CD4-positive, CD25-positive, alpha-beta regulatory T cell (primary cell): ENCODE data around the gene GAMT. TPM values are rescaled to one million over a fixed set of nuclear protein-coding genes. Genes with fewer than 3 reads are reported as not detected.

Experiments used
- ATAC-seq, 2 donors: fragments of 150-1000 bp; cut with Tn5 transposase; one replicate each; pipeline ENCODE4 v1.10.0; 2021; ENCODE audit warnings: low read depth in 2 of 2, moderate number of reproducible peaks in 2 of 2, moderate library complexity in 1 of 2
- DNase-seq, 3 donors: peaks; one replicate each; pipeline versions ENCODE4 v3.0.0 to v3.0.0-alpha.2; 2012 to 2022; ENCODE audit warnings: mixed read lengths in 1 of 3
- H3K27ac ChIP-seq: one replicate; pipeline ENCODE4 v1.7.0; 2013; ENCODE audit warnings: mild to moderate bottlenecking, low read length; ENCODE audit not compliant: insufficient read depth, poor library complexity, severe bottlenecking
- H3K27me3 ChIP-seq: one replicate; pipeline ENCODE4 v1.7.0; 2013; ENCODE audit warnings: low read length; ENCODE audit not compliant: control insufficient read depth, insufficient read depth
- H3K36me3 ChIP-seq: one replicate; pipeline ENCODE4 v1.7.0; 2013; ENCODE audit warnings: mild to moderate bottlenecking, low read length, moderate library complexity; ENCODE audit not compliant: control insufficient read depth, insufficient read depth
- H3K4me1 ChIP-seq: 2 replicates; pipeline ENCODE4 v1.7.0; 2013; ENCODE audit warnings: mild to moderate bottlenecking, low read length; ENCODE audit not compliant: insufficient read depth, control insufficient read depth, poor library complexity, severe bottlenecking
- H3K4me3 ChIP-seq: one replicate; pipeline ENCODE4 v1.7.0; 2013; ENCODE audit warnings: low read depth, mild to moderate bottlenecking, low read length, moderate library complexity
- H3K9me3 ChIP-seq, 2 experiments: 1 replicate in 1 of 2; 2 replicates in 1 of 2; pipeline ENCODE4 v1.7.0; 2013; ENCODE audit warnings: low read length in 2 of 2, mild to moderate bottlenecking in 1 of 2, moderate library complexity in 1 of 2; ENCODE audit not compliant: control insufficient read depth in 2 of 2
- H3K27ac Mint-ChIP-seq, 3 donors: one replicate each; pipeline ENCODE4 v1.8.0; 2020 to 2022; ENCODE audit warnings: mild to moderate bottlenecking in 3 of 3, mixed read lengths in 3 of 3, moderate library complexity in 2 of 3
- H3K27me3 Mint-ChIP-seq: one replicate; pipeline ENCODE4 v1.8.0; 2022; ENCODE audit warnings: mild to moderate bottlenecking, mixed read lengths
- H3K36me3 Mint-ChIP-seq: one replicate; pipeline ENCODE4 v1.8.0; 2020; ENCODE audit warnings: mixed read lengths
- H3K4me1 Mint-ChIP-seq, 4 donors: one replicate each; pipeline ENCODE4 v1.8.0; 2020 to 2022; ENCODE audit warnings: mixed read lengths in 4 of 4, mild to moderate bottlenecking in 1 of 4
- H3K4me3 Mint-ChIP-seq, 4 donors: one replicate each; pipeline ENCODE4 v1.8.0; 2020 to 2022; ENCODE audit warnings: mild to moderate bottlenecking in 4 of 4, mixed read lengths in 4 of 4, moderate library complexity in 3 of 4
- H3K9me3 Mint-ChIP-seq, 7 donors: one replicate each; pipeline ENCODE4 v1.8.0; 2020 to 2022; ENCODE audit warnings: mixed read lengths in 7 of 7, mild to moderate bottlenecking in 3 of 7, moderate library complexity in 2 of 7
- polyA plus RNA-seq, 4 donors: library from polyadenylated mRNA; unstranded; fragments of 300-500 nt; fragmentation: Illumina TruSeq; gene quantifications; one replicate each; pipeline ENCODE4 v1.2.3, GENCODE V29; 2021
- total RNA-seq: library from RNA; stranded (reverse); gene quantifications from one replicate; pipeline ENCODE4 v1.2.3, GENCODE V29; 2022

Gene GAMT
- total and polyA plus RNA-seq, 5 donors from 2014 or later, result 6.7 to 20.2 (median 12.9) TPM

GRCh38 chr19:1383017-1383311, 18.4 kb downstream of the GAMT start:
- Histone ChIP-seq H3K27me3 (no peaks in the 10 kb centered on the region), H3K4me1 (peaks cover 11% of the 10 kb centered on the region), H3K27ac (peak overlapping the region; percentile 79), H3K4me3 (peak overlapping the region; percentile 71), H3K36me3 (peaks cover 5% of the 10 kb centered on the region), H3K9me3 (no peaks in the 10 kb centered on the region)
- H3K27ac Mint-ChIP-seq, result peak overlapping the region; percentile 99 to 100 (median 100)
- peaks cover 5% of the 10 kb centered on the region for H3K36me3 Mint-ChIP-seq
- peaks cover 0 to 6% (median 2%) of the 10 kb centered on the region in 7 donors for H3K9me3 Mint-ChIP-seq
- H3K4me1 Mint-ChIP-seq, result peaks cover 12 to 26% (median 16%) of the 10 kb centered on the region in 4 donors
- peak overlapping the region; percentile 94 to 100 (median 98) for H3K4me3 Mint-ChIP-seq
- DNase-seq (no peak), ATAC-seq (no peak)
- H3K27me3 Mint-ChIP-seq, result peaks cover 10% of the 10 kb centered on the region

GRCh38 chr19:1382250-1382649, 19.1 kb downstream of the GAMT start:
- no peak for DNase-seq
- H3K4me3 Mint-ChIP-seq, result no peak overlapping the region
- H3K27me3 ChIP-seq, result no peaks in the 10 kb centered on the region

GRCh38 chr19:1379961-1380489, 21.3 kb downstream of the GAMT start:
- ATAC-seq, result no peak
- peaks cover 10% of the 10 kb centered on the region for H3K27me3 Mint-ChIP-seq

More at GRCh38 chr19:1382250-1382649, 19.1 kb downstream of the GAMT start:
- Histone ChIP-seq H3K9me3 (no peaks in the 10 kb centered on the region), H3K4me3 (no peak overlapping the region), H3K27ac (no peak overlapping the region), H3K36me3 (peaks cover 5% of the 10 kb centered on the region), H3K4me1 (peaks cover 11% of the 10 kb centered on the region)
- Mint-ChIP-seq H3K9me3 (peaks cover 0 to 6% (median 2%) of the 10 kb centered on the region in 7 donors), H3K36me3 (peaks cover 5% of the 10 kb centered on the region), H3K4me1 (peaks cover 12 to 26% (median 16%) of the 10 kb centered on the region in 4 donors), H3K27me3 (peaks cover 10% of the 10 kb centered on the region), H3K27ac (no peak overlapping the region)
- ATAC-seq, result no peak

GRCh38 chr19:1379126-1379905, 22.0 kb downstream of the GAMT start:
- H3K4me1 Mint-ChIP-seq, result peaks cover 3 to 14% (median 12%) of the 10 kb centered on the region in 4 donors
- H3K9me3 Mint-ChIP-seq, result peaks cover 0 to 6% (median 2%) of the 10 kb centered on the region in 7 donors
- H3K36me3 Mint-ChIP-seq, result peaks cover 5% of the 10 kb centered on the region
- H3K4me3 ChIP-seq, result no peak overlapping the region
- H3K9me3 ChIP-seq, result no peaks in the 10 kb centered on the region
- peaks cover 10% of the 10 kb centered on the region for H3K27me3 Mint-ChIP-seq
- H3K4me3 Mint-ChIP-seq, result no peak overlapping the region
- H3K27ac ChIP-seq, result no peak overlapping the region
- DNase-seq, result no peak
- H3K36me3 ChIP-seq, result no peaks in the 10 kb centered on the region
- ATAC-seq, result no peak
- no peaks in the 10 kb centered on the region for H3K27me3 ChIP-seq
- H3K4me1 ChIP-seq, result peaks cover 3% of the 10 kb centered on the region
- no peak overlapping the region for H3K27ac Mint-ChIP-seq

More at GRCh38 chr19:1379961-1380489, 21.3 kb downstream of the GAMT start:
- Mint-ChIP-seq H3K27ac (peak overlapping the region in 1 of 3 donors; percentile 88), H3K4me1 (peaks cover 7 to 21% (median 16%) of the 10 kb centered on the region in 4 donors), H3K4me3 (no peak overlapping the region), H3K9me3 (peaks cover 0 to 6% (median 2%) of the 10 kb centered on the region in 7 donors), H3K36me3 (peaks cover 5% of the 10 kb centered on the region)
- Histone ChIP-seq H3K9me3 (no peaks in the 10 kb centered on the region), H3K27me3 (no peaks in the 10 kb centered on the region), H3K27ac (no peak overlapping the region), H3K4me3 (no peak overlapping the region), H3K36me3 (no peaks in the 10 kb centered on the region), H3K4me1 (peaks cover 10% of the 10 kb centered on the region)
- DNase-seq, result no peak

GRCh38 chr19:1377965-1378785, 23.2 kb downstream of the GAMT start:
- peaks cover under 1% of the 10 kb centered on the region for H3K36me3 Mint-ChIP-seq

GRCh38 chr19:1377176-1377964, 24.0 kb downstream of the GAMT start:
- Mint-ChIP-seq H3K36me3 (peaks cover 3% of the 10 kb centered on the region), H3K9me3 (peaks cover 0 to 2% (median 0%) of the 10 kb centered on the region in 7 donors), H3K4me1 (no peaks in the 10 kb centered on the region), H3K27me3 (no peaks in the 10 kb centered on the region), H3K27ac (no peak overlapping the region), H3K4me3 (no peak overlapping the region)
- no peak for ATAC-seq
- H3K27ac ChIP-seq, result no peak overlapping the region
- H3K27me3 ChIP-seq, result no peaks in the 10 kb centered on the region
- H3K36me3 ChIP-seq, result peaks cover 2% of the 10 kb centered on the region
- H3K4me3 ChIP-seq, result no peak overlapping the region
- no peaks in the 10 kb centered on the region for H3K4me1 ChIP-seq
- no peak for DNase-seq
- no peaks in the 10 kb centered on the region for H3K9me3 ChIP-seq

More at GRCh38 chr19:1377965-1378785, 23.2 kb downstream of the GAMT start:
- H3K4me3 ChIP-seq, result no peak overlapping the region
- no peaks in the 10 kb centered on the region for H3K27me3 ChIP-seq
- H3K4me1 ChIP-seq, result no peaks in the 10 kb centered on the region
- H3K27ac ChIP-seq, result no peak overlapping the region
- Mint-ChIP-seq H3K27me3 (peaks cover 3% of the 10 kb centered on the region), H3K4me1 (peaks cover 0 to 6% (median 5%) of the 10 kb centered on the region in 4 donors), H3K4me3 (no peak overlapping the region), H3K9me3 (peaks cover 0 to 2% (median 0%) of the 10 kb centered on the region in 7 donors), H3K27ac (no peak overlapping the region)
- peaks cover 2% of the 10 kb centered on the region for H3K36me3 ChIP-seq
- ATAC-seq (no peak), DNase-seq (no peak)
- no peaks in the 10 kb centered on the region for H3K9me3 ChIP-seq

GRCh38 chr19:1376415-1376805, 24.9 kb downstream of the GAMT start:
- H3K4me1 Mint-ChIP-seq, result no peaks in the 10 kb centered on the region
- Histone ChIP-seq H3K9me3 (no peaks in the 10 kb centered on the region), H3K27me3 (no peaks in the 10 kb centered on the region), H3K27ac (no peak overlapping the region), H3K4me1 (no peaks in the 10 kb centered on the region), H3K4me3 (no peak overlapping the region), H3K36me3 (peaks cover 2% of the 10 kb centered on the region)
- DNase-seq (no peak), ATAC-seq (no peak)
- peaks cover 3% of the 10 kb centered on the region for H3K36me3 Mint-ChIP-seq
- no peaks in the 10 kb centered on the region for H3K27me3 Mint-ChIP-seq
- no peaks in the 10 kb centered on the region for H3K9me3 Mint-ChIP-seq
- H3K4me3 Mint-ChIP-seq, result peak overlapping the region in 1 of 4 donors; percentile 78
- no peak overlapping the region for H3K27ac Mint-ChIP-seq
